Endothelial cell of umbilical vein (primary cell): Measurements from ENCODE around the gene ACP4. TPM values are rescaled to one million over a fixed set of nuclear protein-coding genes. Genes with fewer than 3 reads are reported as not detected.

ENCODE experiments used
- BruUV-seq: library from RNA; stranded (reverse); fragments of 400-500 nt; replicated peaks from 2 replicates; lab custom pipeline; 2021; lab: Mats Ljungman, UMichigan
- CTCF ChIA-PET: fragments of 300-600, 350-600 bp; sonication (Branson Sonifier 250); formaldehyde crosslinking; loops from one replicate; lab custom pipeline; 2021; ENCODE audit warnings: antibody characterized with exemption, inconsistent platforms; lab: Charles Lee
- POLR2A ChIA-PET: fragments of 300-600, 350-600 bp; sonication (Branson Sonifier 250); formaldehyde crosslinking; loops from one replicate; lab custom pipeline; 2021; ENCODE audit warnings: antibody characterized with exemption, inconsistent platforms; lab: Charles Lee
- DNase-seq: peaks from one replicate; pipeline ENCODE4 v3.0.0-alpha.2; 2011; ENCODE audit warnings: low read depth, low spot score
- FAIRE-seq: peaks from 2 replicates; lab custom pipeline; 2011; peaks lifted over from hg19 to GRCh38; lab: Jason Lieb, UNC
- H2AFZ ChIP-seq: 2 replicates; pipeline ENCODE4 v1.6.0; 2012; ENCODE audit warnings: low read depth, low read length, control low read depth, inconsistent platforms
- H3K27ac ChIP-seq: 2 replicates; pipeline ENCODE4 v1.5.1; 2011; ENCODE audit warnings: low read depth, mild to moderate bottlenecking, control low read depth, low read length, moderate library complexity; ENCODE audit not compliant: insufficient read depth
- H3K27me3 ChIP-seq, 2 experiments: 2 replicates each; pipeline versions ENCODE4 v1.6.0 to v1.6.1; 2011; ENCODE audit warnings: low read length in 2 of 2, mixed read lengths in 1 of 2; ENCODE audit not compliant: control insufficient read depth in 2 of 2, insufficient read depth in 2 of 2
- H3K36me3 ChIP-seq, 2 experiments: 2 replicates in 1 of 2; 3 replicates in 1 of 2; pipeline ENCODE4 v1.5.1; 2011; ENCODE audit warnings: low read length in 2 of 2, mild to moderate bottlenecking in 1 of 2, moderate library complexity in 1 of 2; ENCODE audit not compliant: control insufficient read depth in 2 of 2, insufficient read depth in 2 of 2; ENCODE audit errors: extremely low read depth in 1 of 2
- H3K4me1 ChIP-seq: 3 replicates; pipeline ENCODE4 v1.5.1; 2011; ENCODE audit warnings: mild to moderate bottlenecking, low read length; ENCODE audit not compliant: control insufficient read depth, insufficient read depth; ENCODE audit errors: extremely low read depth
- H3K4me2 ChIP-seq: 2 replicates; pipeline ENCODE4 v1.6.1; 2011; ENCODE audit warnings: low read length, control low read depth, mixed read lengths; ENCODE audit not compliant: insufficient read depth
- H3K4me3 ChIP-seq, 3 experiments: fragments of 200-600 bp in 1 of 3; sonication (generic), shearing (Covaris generic) in 1 of 3; replicated peaks in 1 of 3; 2 replicates each; pipeline ENCODE4 v1.5.1; 2011 to 2016; ENCODE audit warnings: control low read depth in 3 of 3, low read length in 3 of 3, mild to moderate bottlenecking in 2 of 3, inconsistent platforms in 1 of 3, low read depth in 1 of 3, moderate library complexity in 1 of 3; ENCODE audit not compliant: insufficient read depth in 1 of 3
- H3K79me2 ChIP-seq: 2 replicates; pipeline ENCODE4 v1.6.0; 2012; ENCODE audit warnings: low read length, inconsistent platforms; ENCODE audit not compliant: control insufficient read depth, insufficient read depth
- H3K9ac ChIP-seq: replicated peaks from 2 replicates; pipeline ENCODE3; 2011; ENCODE audit warnings: low read length, control low read depth; ENCODE audit not compliant: insufficient read depth; ENCODE audit errors: extremely low read depth
- H3K9me1 ChIP-seq: replicated peaks from 3 replicates; pipeline ENCODE4 v1.6.0; 2011; ENCODE audit warnings: mild to moderate bottlenecking, low read length; ENCODE audit not compliant: control insufficient read depth, insufficient read depth; ENCODE audit errors: extremely low read depth
- H3K9me3 ChIP-seq: replicated peaks from 2 replicates; pipeline ENCODE4 v1.5.1; 2012; ENCODE audit warnings: low read length, inconsistent platforms; ENCODE audit not compliant: control insufficient read depth, insufficient read depth
- H4K20me1 ChIP-seq: replicated peaks from 2 replicates; pipeline ENCODE3; 2011; ENCODE audit warnings: mild to moderate bottlenecking, low read length; ENCODE audit not compliant: control insufficient read depth, insufficient read depth; ENCODE audit errors: extremely low read depth
- CTCF ChIP-seq, 2 donors: IDR thresholded peaks; 1 replicate in 1 of 2; 2 replicates in 1 of 2; pipeline ENCODE4 v1.5.1; 2011; ENCODE audit warnings: low read length in 2 of 2, mild to moderate bottlenecking in 2 of 2, moderate library complexity in 2 of 2, control low read depth in 1 of 2, inconsistent platforms in 1 of 2, low read depth in 1 of 2; ENCODE audit not compliant: insufficient read depth in 1 of 2; ENCODE audit errors: extremely low read depth in 1 of 2
- EZH2 ChIP-seq: IDR thresholded peaks from 2 replicates; pipeline ENCODE4 v1.6.1; 2012; ENCODE audit warnings: borderline replicate concordance, low read depth, mild to moderate bottlenecking, moderate library complexity, low read length, inconsistent platforms; ENCODE audit not compliant: severe bottlenecking
- FOS ChIP-seq: IDR thresholded peaks from 2 replicates; pipeline ENCODE4 v1.6.1; 2011; ENCODE audit warnings: mild to moderate bottlenecking, low read length, moderate library complexity, borderline replicate concordance; ENCODE audit not compliant: insufficient read depth
- GATA2 ChIP-seq: IDR thresholded peaks from 2 replicates; pipeline ENCODE4 v1.7.0; 2011; ENCODE audit warnings: low read depth, mild to moderate bottlenecking, moderate library complexity, mixed read lengths, low read length; ENCODE audit not compliant: insufficient read length, insufficient read depth
- JUN ChIP-seq: IDR thresholded peaks from 2 replicates; pipeline ENCODE4 v1.6.1; 2011; ENCODE audit warnings: borderline replicate concordance, low read depth; ENCODE audit not compliant: insufficient read length, insufficient read depth
- MYC ChIP-seq: IDR thresholded peaks from one replicate; pipeline ENCODE4 v1.6.1; 2011; ENCODE audit warnings: mild to moderate bottlenecking, low read depth, low read length
- POLR2A ChIP-seq: IDR thresholded peaks from 2 replicates; pipeline ENCODE4 v1.6.1; 2012; ENCODE audit warnings: low read depth, mild to moderate bottlenecking, control low read depth, low read length
- POLR2AphosphoS5 ChIP-seq: IDR thresholded peaks from 2 replicates; pipeline ENCODE4 v1.6.1; 2012; ENCODE audit warnings: low read depth, mild to moderate bottlenecking, control low read depth, low read length, moderate library complexity; ENCODE audit not compliant: insufficient read depth
- dilution Hi-C: fragments of 300-500 bp; cut with MboI; formaldehyde crosslinking; loops from one replicate; pipeline ENCODE4 v1.15.0; 2019; ENCODE audit warnings: low sequenced_read_pairs; ENCODE audit not compliant: extremely low pct_ligation_motif_present
- intact Hi-C: fragments of 100-400 bp; cut with micrococcal nuclease; formaldehyde crosslinking; loops from one replicate; pipeline ENCODE4 v1.10.0; 2022
- polyA plus RNA-seq, 4 experiments: library from polyadenylated mRNA; depleted of rRNA in 3 of 4; stranded (reverse) in 3 of 4; unstranded in 1 of 4; fragments of >200 nt; gene quantifications; 2 replicates each; pipeline versions ENCODE4 v1.2.1 to v1.2.3, GENCODE V29; 2011 to 2012; ENCODE audit warnings: missing spikeins in 1 of 4
- total RNA-seq: library from RNA; stranded (reverse); gene quantifications from 2 replicates; pipeline ENCODE4 v1.2.3, GENCODE V29; 2021
- TF ChIP-seq, protein P1 (sequence below): IDR thresholded peaks from 2 replicates; pipeline ENCODE4 v1.6.1; 2011; ENCODE audit not compliant: insufficient read depth, insufficient read length

The ACP4 gene
- total and polyA plus RNA-seq, 2 donors (not counting 3 experiments of a cell fraction or from before 2014, with no cell fraction given): not detected

GRCh38 chr19:50843205-50843604, 53.0 kb downstream of the ACP4 start:
- POLR2A ChIA-PET: no interaction called here
- no TSS peak for BruUV-seq

More at GRCh38 chr19:50843205-50843604, 53.0 kb downstream of the ACP4 start:
- Histone ChIP-seq H3K4me1 (no peaks in the 10 kb centered on the region), H3K9me1 (no peaks in the 10 kb centered on the region), H3K36me3 (no peaks in the 10 kb centered on the region), H3K79me2 (no peaks in the 10 kb centered on the region), H3K4me3 (no peak overlapping the region), H3K9ac (no peak overlapping the region), H3K27me3 (no peaks in the 10 kb centered on the region), H3K4me2 (no peak overlapping the region), H3K9me3 (no peaks in the 10 kb centered on the region), H3K27ac (no peak overlapping the region), H2AFZ (no peak overlapping the region), H4K20me1 (no peaks in the 10 kb centered on the region)
- dilution Hi-C loops: no loop called here
- FAIRE-seq (no peak), DNase-seq (no peak)
- TF ChIP-seq FOS (no peak), MYC (no peak), GATA2 (no peak), JUN (no peak), EZH2 (no peak), POLR2A (no peak), CTCF (IDR thresholded peaks at IDR 0.05; ENCODE audit: extremely low read depth in 1 of 2, insufficient read depth in 1 of 2, low read depth in 1 of 2, low read length in 2 of 2) (no peak), POLR2AphosphoS5 (no peak)
- TF ChIP-seq, protein P1, sequence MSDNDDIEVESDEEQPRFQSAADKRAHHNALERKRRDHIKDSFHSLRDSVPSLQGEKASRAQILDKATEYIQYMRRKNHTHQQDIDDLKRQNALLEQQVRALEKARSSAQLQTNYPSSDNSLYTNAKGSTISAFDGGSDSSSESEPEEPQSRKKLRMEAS: no peak
- intact Hi-C loops: no loop called here
- CTCF ChIA-PET: no interaction called here
